SHP77 (cell line): ENCODE measurements around the gene NAALADL2.
"Not testable (repeated sequence)": the region's sequence is repeated elsewhere in the genome, so short reads cannot be mapped to it uniquely, and the experiment has no call there.

ENCODE experiments used
- DNase-seq, 2 experiments: peaks; one replicate each; lab custom pipeline; 2025; lab: John Stamatoyannopoulos, UW

NAALADL2 gene

GRCh38 chr3:175426805-175427204, 567.7 kb downstream of the NAALADL2 start:
- DNase-seq = no peak

- DNase-seq = no peak
Measured at GRCh38 chr3:175428466-175428865, 569.3 kb downstream of the NAALADL2 start.

- DNase-seq = no peak
Measured at GRCh38 chr3:175430983-175431773, 572.0 kb downstream of the NAALADL2 start.

- no peak for DNase-seq
Measured at GRCh38 chr3:175432376-175433025, 573.4 kb downstream of the NAALADL2 start.

- DNase-seq = no peak
Measured at GRCh38 chr3:175433026-175433674, 574.0 kb downstream of the NAALADL2 start.

GRCh38 chr3:175434561-175434960, 575.4 kb downstream of the NAALADL2 start:
- DNase-seq = no peak

GRCh38 chr3:175443682-175444081, 584.5 kb downstream of the NAALADL2 start:
- DNase-seq = no peak

- DNase-seq = no peak
Measured at GRCh38 chr3:175445741-175446140, 586.6 kb downstream of the NAALADL2 start.

GRCh38 chr3:175447521-175447920, 588.4 kb downstream of the NAALADL2 start:
- no peak for DNase-seq

- no peak for DNase-seq
Measured at GRCh38 chr3:175453361-175453760, 594.2 kb downstream of the NAALADL2 start.

- no peak for DNase-seq
Measured at GRCh38 chr3:175456466-175456865, 597.3 kb downstream of the NAALADL2 start.

- DNase-seq = no peak
Measured at GRCh38 chr3:175457301-175457700, 598.2 kb downstream of the NAALADL2 start.

GRCh38 chr3:175460849-175461399, 601.8 kb downstream of the NAALADL2 start:
- DNase-seq = not testable (repeated sequence)

- no peak for DNase-seq
Measured at GRCh38 chr3:175464362-175464761, 605.2 kb downstream of the NAALADL2 start.

- DNase-seq = no peak
Measured at GRCh38 chr3:175469124-175469523, 610.0 kb downstream of the NAALADL2 start.

- DNase-seq = no peak
Measured at GRCh38 chr3:175475765-175476164, 616.6 kb downstream of the NAALADL2 start.

GRCh38 chr3:175476489-175476888, 617.4 kb downstream of the NAALADL2 start:
- DNase-seq = no peak

- no peak for DNase-seq
Measured at GRCh38 chr3:175477651-175478224, 618.6 kb downstream of the NAALADL2 start.

- DNase-seq = no peak
Measured at GRCh38 chr3:175478301-175478700, 619.2 kb downstream of the NAALADL2 start.

GRCh38 chr3:175479175-175479574, 620.0 kb downstream of the NAALADL2 start:
- no peak for DNase-seq

GRCh38 chr3:175479800-175480199, 620.7 kb downstream of the NAALADL2 start:
- no peak for DNase-seq

- DNase-seq = no peak
Measured at GRCh38 chr3:175484666-175485065, 625.5 kb downstream of the NAALADL2 start.
